SKM-1 (cell line): Measurements from ENCODE around the gene EMP1.

Experiments used
- DNase-seq: peaks from one replicate; lab custom pipeline; 2025; ENCODE audit not compliant: unreplicated experiment; lab: John Stamatoyannopoulos, UW

Gene EMP1

GRCh38 chr12:13219320-13219719, 22.8 kb downstream of the EMP1 start:
- no peak for DNase-seq

GRCh38 chr12:13220838-13221237, 24.3 kb downstream of the EMP1 start:
- no peak for DNase-seq

- no peak for DNase-seq
Observed at GRCh38 chr12:13222076-13222475, 25.6 kb downstream of the EMP1 start.

- DNase-seq: no peak
Observed at GRCh38 chr12:13223179-13223804, 26.8 kb downstream of the EMP1 start.

GRCh38 chr12:13223941-13224340, 27.4 kb downstream of the EMP1 start:
- no peak for DNase-seq

- no peak for DNase-seq
Observed at GRCh38 chr12:13227191-13227590, 30.7 kb downstream of the EMP1 start.

- DNase-seq: no peak
Observed at GRCh38 chr12:13228579-13228978, 32.1 kb downstream of the EMP1 start.

GRCh38 chr12:13229504-13229903, 33.0 kb downstream of the EMP1 start:
- no peak for DNase-seq

GRCh38 chr12:13230500-13230899, 34.0 kb downstream of the EMP1 start:
- no peak for DNase-seq

- DNase-seq: no peak
Observed at GRCh38 chr12:13233830-13234641, 37.5 kb downstream of the EMP1 start.

GRCh38 chr12:13238204-13238603, 41.7 kb downstream of the EMP1 start:
- DNase-seq: no peak

- DNase-seq: no peak
Observed at GRCh38 chr12:13241833-13242488, 45.4 kb downstream of the EMP1 start.

- DNase-seq: no peak
Observed at GRCh38 chr12:13242936-13243335, 46.4 kb downstream of the EMP1 start.

- no peak for DNase-seq
Observed at GRCh38 chr12:13243516-13244070, 47.1 kb downstream of the EMP1 start.

GRCh38 chr12:13247596-13247995, 51.1 kb downstream of the EMP1 start:
- no peak for DNase-seq

- no peak for DNase-seq
Observed at GRCh38 chr12:13248964-13249363, 52.4 kb downstream of the EMP1 start.

- DNase-seq: no peak
Observed at GRCh38 chr12:13250416-13250815, 53.9 kb downstream of the EMP1 start.

- DNase-seq: no peak
Observed at GRCh38 chr12:13251521-13251920, 55.0 kb downstream of the EMP1 start.

- DNase-seq: no peak
Observed at GRCh38 chr12:13252024-13252423, 55.5 kb downstream of the EMP1 start.

- DNase-seq: no peak
Observed at GRCh38 chr12:13252616-13253015, 56.1 kb downstream of the EMP1 start.

- no peak for DNase-seq
Observed at GRCh38 chr12:13253966-13254760, 57.6 kb downstream of the EMP1 start.
